PC-3 (cell line): ENCODE data around the gene LMO1. TPM values are rescaled to one million over a fixed set of nuclear protein-coding genes. Genes with fewer than 3 reads are reported as not detected.

Source experiments
- ATAC-seq: fragments of 200-7000 bp; cut with Tn5 transposase; 2 replicates; pipeline ENCODE4 v1.9.1; 2020; ENCODE audit warnings: mild to moderate bottlenecking, moderate library complexity
- BruUV-seq: library from RNA; stranded (reverse); fragments of 400-500 nt; replicated peaks from 2 replicates; lab custom pipeline; 2021; lab: Mats Ljungman, UMichigan
- CTCF ChIA-PET: fragments of 300-600 bp; sonication (Branson Sonifier 250); formaldehyde crosslinking; loops from one replicate; lab custom pipeline; 2022; ENCODE audit warnings: antibody characterized with exemption; lab: Charles Lee
- POLR2A ChIA-PET: fragments of 300-600 bp; sonication (Branson Sonifier 250); formaldehyde crosslinking; loops from one replicate; lab custom pipeline; 2022; ENCODE audit warnings: antibody characterized with exemption; ENCODE audit not compliant: unreplicated experiment; lab: Charles Lee
- DNase-seq: peaks from one replicate; pipeline ENCODE4 v3.0.0-alpha.2; 2015
- H2AFZ ChIP-seq: fragments of 300-600 bp; sonication (generic); 2 replicates; pipeline ENCODE4 v1.6.0; 2016; ENCODE audit warnings: antibody characterized with exemption, low read length
- H3F3A ChIP-seq: fragments of 300-600 bp; sonication (generic); one replicate; pipeline ENCODE4 v1.6.0; 2017; ENCODE audit warnings: antibody characterized with exemption, low read length, control low read depth, mild to moderate bottlenecking; ENCODE audit not compliant: unreplicated experiment
- H3K27ac ChIP-seq: fragments of 300-600 bp; sonication (generic); 2 replicates; pipeline ENCODE4 v1.5.1; 2016; ENCODE audit warnings: mild to moderate bottlenecking, low read length
- H3K27me3 ChIP-seq: fragments of 300-600 bp; sonication (generic); 2 replicates; pipeline ENCODE4 v1.6.1; 2016; ENCODE audit warnings: low read length, mixed read lengths
- H3K36me3 ChIP-seq: fragments of 300-600 bp; sonication (generic); 2 replicates; pipeline ENCODE4 v1.6.1; 2016; ENCODE audit warnings: low read depth, mixed run types, low read length, mixed read lengths
- H3K4me1 ChIP-seq: fragments of 300-600 bp; sonication (generic); 2 replicates; pipeline ENCODE4 v1.5.1; 2016; ENCODE audit warnings: low read length; ENCODE audit not compliant: insufficient read depth
- H3K4me2 ChIP-seq: fragments of 300-600 bp; sonication (generic); 2 replicates; pipeline ENCODE4 v1.6.0; 2016; ENCODE audit warnings: low read length
- H3K4me3 ChIP-seq: fragments of 300-600 bp; sonication (generic); 2 replicates; pipeline ENCODE4 v1.5.1; 2016; ENCODE audit warnings: mild to moderate bottlenecking, low read length, mixed read lengths
- H3K79me2 ChIP-seq: fragments of 300-600 bp; sonication (generic); 2 replicates; pipeline ENCODE4 v1.6.1; 2017; ENCODE audit warnings: low read length, mixed read lengths
- H3K9ac ChIP-seq: fragments of 300-600 bp; sonication (generic); 2 replicates; pipeline ENCODE4 v1.6.0; 2016; ENCODE audit warnings: mild to moderate bottlenecking, low read length
- H3K9me2 ChIP-seq: fragments of 300-600 bp; sonication (generic); replicated peaks from 2 replicates; pipeline ENCODE4 v1.6.1; 2016; ENCODE audit warnings: mixed run types, low read length, mixed read lengths
- H3K9me3 ChIP-seq: fragments of 300-600 bp; sonication (generic); 2 replicates; pipeline ENCODE4 v1.6.1; 2016; ENCODE audit warnings: low read length, mixed read lengths
- H4K20me1 ChIP-seq: fragments of 300-600 bp; sonication (generic); 2 replicates; pipeline ENCODE4 v1.6.1; 2016; ENCODE audit warnings: low read length, mixed read lengths
- CTCF ChIP-seq: fragments of 300-600 bp; sonication (generic); conservative IDR thresholded peaks from 2 replicates; pipeline ENCODE4 v1.5.1; 2017; ENCODE audit warnings: antibody characterized with exemption, low read depth, mild to moderate bottlenecking, low read length
- EZH2 ChIP-seq: fragments of 300-600 bp; sonication (generic); IDR thresholded peaks from one replicate; pipeline ENCODE4 v1.6.1; 2017; ENCODE audit warnings: antibody characterized with exemption, mild to moderate bottlenecking, low read length; ENCODE audit not compliant: unreplicated experiment
- EZH2phosphoT487 ChIP-seq: fragments of 300-600 bp; sonication (generic); IDR thresholded peaks from 2 replicates; pipeline ENCODE4 v1.6.1; 2018; ENCODE audit warnings: mild to moderate bottlenecking, antibody characterized with exemption, low read length, borderline replicate concordance
- intact Hi-C: fragments of 100-400 bp; cut with micrococcal nuclease; formaldehyde crosslinking; loops from 2 replicates; pipeline ENCODE4 v1.9.0; 2023
- total RNA-seq: library from RNA; depleted of rRNA; stranded (reverse); fragments of >200 nt; gene quantifications from 2 replicates; pipeline ENCODE4 v1.2.3, GENCODE V29; 2014

LMO1 gene
- total RNA-seq, 1 experiment from 2014 or later: 0.15 TPM

- no peaks in the 10 kb centered on the region for H4K20me1 ChIP-seq
- H3F3A ChIP-seq: no peaks in the 10 kb centered on the region
- H3K9me3 ChIP-seq: no peaks in the 10 kb centered on the region
- H3K4me3 ChIP-seq: no peak overlapping the region
- no peaks in the 10 kb centered on the region for H3K4me1 ChIP-seq
- H3K27me3 ChIP-seq: peaks cover 16% of the 10 kb centered on the region
- no peaks in the 10 kb centered on the region for H3K79me2 ChIP-seq
- no TSS peak for BruUV-seq
- no peak overlapping the region for H3K4me2 ChIP-seq
- no peak for ATAC-seq
- ChIA-PET POLR2A (no interaction called here), CTCF (no interaction called here)
- H3K9me2 ChIP-seq: no peaks in the 10 kb centered on the region
- TF ChIP-seq EZH2 (no peak), EZH2phosphoT487 (no peak), CTCF (no peak)
- no peak overlapping the region for H3K9ac ChIP-seq
- intact Hi-C loops: no loop called here
- H3K36me3 ChIP-seq: no peaks in the 10 kb centered on the region
- no peak overlapping the region for H2AFZ ChIP-seq
- DNase-seq: no peak
- H3K27ac ChIP-seq: no peak overlapping the region
Measured at GRCh38 chr11:8250981-8251615, 12.6 kb downstream of the LMO1 start.

GRCh38 chr11:8250434-8250833 lies 13.2 kb downstream of the LMO1 start:
- no peak overlapping the region for H3K4me2 ChIP-seq
- POLR2A ChIA-PET: no interaction called here
- TF ChIP-seq EZH2 (no peak), CTCF (no peak), EZH2phosphoT487 (no peak)
- no peak overlapping the region for H3K27ac ChIP-seq
- no peak for DNase-seq
- no peaks in the 10 kb centered on the region for H3K4me1 ChIP-seq
- H4K20me1 ChIP-seq: no peaks in the 10 kb centered on the region
- H3K4me3 ChIP-seq: no peak overlapping the region
- H3K27me3 ChIP-seq: peaks cover 16% of the 10 kb centered on the region
- H3F3A ChIP-seq: no peaks in the 10 kb centered on the region
- H3K36me3 ChIP-seq: no peaks in the 10 kb centered on the region
- no peak overlapping the region for H3K9ac ChIP-seq
- H3K79me2 ChIP-seq: no peaks in the 10 kb centered on the region
- H3K9me3 ChIP-seq: no peaks in the 10 kb centered on the region
- ATAC-seq: no peak
- intact Hi-C loops: no loop called here
- CTCF ChIA-PET: no interaction called here
- H2AFZ ChIP-seq: no peak overlapping the region
- no peaks in the 10 kb centered on the region for H3K9me2 ChIP-seq
- no TSS peak for BruUV-seq

- Histone ChIP-seq H3K36me3 (no peaks in the 10 kb centered on the region), H3K27me3 (peaks cover 25% of the 10 kb centered on the region), H3K27ac (no peak overlapping the region), H3K79me2 (no peaks in the 10 kb centered on the region), H3K4me3 (no peak overlapping the region), H3K9ac (no peak overlapping the region), H3K4me1 (no peaks in the 10 kb centered on the region), H3K9me3 (no peaks in the 10 kb centered on the region), H4K20me1 (no peaks in the 10 kb centered on the region), H3K4me2 (no peak overlapping the region), H3F3A (no peaks in the 10 kb centered on the region), H2AFZ (no peak overlapping the region), H3K9me2 (no peaks in the 10 kb centered on the region)
- ChIA-PET POLR2A (no interaction called here), CTCF (no interaction called here)
- DNase-seq (no peak), ATAC-seq (no peak)
- TF ChIP-seq EZH2phosphoT487 (no peak), EZH2 (no peak), CTCF (no peak)
- no TSS peak for BruUV-seq
- intact Hi-C loops: no loop called here
Measured at GRCh38 chr11:8249482-8249881, 14.2 kb downstream of the LMO1 start.
